LoVo (cell line): ENCODE data around the gene HOXA10.

Experiments used
- DNase-seq: peaks from one replicate; pipeline ENCODE4 v3.0.0-alpha.2; 2016; ENCODE audit warnings: low spot score

The HOXA10 gene

GRCh38 chr7:27203365-27203953 is 29.3 kb upstream of the HOXA10 start:
- peak; percentile 35 for DNase-seq

GRCh38 chr7:27202862-27203134 is 28.7 kb upstream of the HOXA10 start:
- peak; percentile 44 for DNase-seq

GRCh38 chr7:27202018-27202861 is 28.1 kb upstream of the HOXA10 start:
- peak; percentile 42 for DNase-seq

GRCh38 chr7:27201580-27202017 is 27.5 kb upstream of the HOXA10 start:
- DNase-seq = no peak

- peak; percentile 49 for DNase-seq
Observed at GRCh38 chr7:27200761-27201579, 26.9 kb upstream of the HOXA10 start.

GRCh38 chr7:27199849-27200760 is 26.0 kb upstream of the HOXA10 start, which contains the start of gene HOXA13:
TSS of gene HOXA13 (minus strand) at chr7:27200091. CDS start at chr7:27200077, 14 bp downstream.
- DNase-seq = peak; percentile 96

GRCh38 chr7:27198871-27199801 is 25.0 kb upstream of the HOXA10 start:
- peak; percentile 30 for DNase-seq

- DNase-seq = peak; percentile 39
Observed at GRCh38 chr7:27198138-27198841, 24.2 kb upstream of the HOXA10 start.

- peak; percentile 47 for DNase-seq
Observed at GRCh38 chr7:27197137-27198042, 23.3 kb upstream of the HOXA10 start.

GRCh38 chr7:27196287-27196767 is 22.2 kb upstream of the HOXA10 start:
- peak; percentile 94 for DNase-seq

- peak; percentile 34 for DNase-seq
Observed at GRCh38 chr7:27194686-27195379, 20.7 kb upstream of the HOXA10 start.

- no peak for DNase-seq
Observed at GRCh38 chr7:27194002-27194352, 19.9 kb upstream of the HOXA10 start.

- no peak for DNase-seq
Observed at GRCh38 chr7:27193335-27194001, 19.3 kb upstream of the HOXA10 start.

GRCh38 chr7:27192546-27193334 is 18.6 kb upstream of the HOXA10 start:
- DNase-seq = no peak

- DNase-seq = no peak
Observed at GRCh38 chr7:27191833-27192545, 17.9 kb upstream of the HOXA10 start.

GRCh38 chr7:27191161-27191731 is 17.1 kb upstream of the HOXA10 start:
- no peak for DNase-seq
